SK-N-SH treated with all-trans-retinoic acid at 6 μM for 48 hours (cell line): Measurements from ENCODE around the gene BMP6.

Source experiments
- ATAC-seq: fragments of 200-7000 bp; cut with Tn5 transposase; 3 replicates; pipeline ENCODE4 v1.9.1; 2020; ENCODE audit warnings: mild to moderate bottlenecking, moderate library complexity
- ARNTL ChIP-seq: fragments of 450-650 bp; formaldehyde crosslinking; IDR thresholded peaks from 2 replicates; pipeline ENCODE4 v1.5.0; 2020; ENCODE audit warnings: low read depth, mild to moderate bottlenecking, moderate library complexity, borderline replicate concordance
- BACH2 ChIP-seq: fragments of 250-450 bp; sonication (Bioruptor Pico); IDR thresholded peaks from 2 replicates; pipeline ENCODE4 v1.9.0; 2021; ENCODE audit warnings: mild to moderate bottlenecking, borderline replicate concordance
- CSDC2 ChIP-seq: fragments of 250-450 bp; sonication (Bioruptor Pico); IDR thresholded peaks from 2 replicates; pipeline ENCODE4 v1.5.0; 2020; ENCODE audit warnings: mild to moderate bottlenecking, moderate library complexity
- ESRRG ChIP-seq: fragments of 250-450 bp; sonication (Bioruptor Pico); IDR thresholded peaks from 2 replicates; pipeline ENCODE4 v1.6.1; 2021; ENCODE audit warnings: mild to moderate bottlenecking
- GLIS3 ChIP-seq: fragments of 250-450 bp; sonication (Bioruptor Pico); IDR thresholded peaks from 2 replicates; pipeline ENCODE4 v1.5.0; 2020; ENCODE audit warnings: mild to moderate bottlenecking, moderate library complexity
- ISL1 ChIP-seq: fragments of 250-450 bp; sonication (Bioruptor Pico); IDR thresholded peaks from 2 replicates; pipeline ENCODE4 v2.1.2; 2022; ENCODE audit warnings: mild to moderate bottlenecking, moderate library complexity
- OSR1 ChIP-seq: fragments of 250-450 bp; sonication (Bioruptor Pico); IDR thresholded peaks from 2 replicates; pipeline ENCODE4 v1.8.0; 2022; ENCODE audit warnings: moderate library complexity, mild to moderate bottlenecking, inconsistent platforms
- POU6F1 ChIP-seq: fragments of 250-450 bp; sonication (Bioruptor Pico); IDR thresholded peaks from 2 replicates; pipeline ENCODE4 v1.8.0; 2021; ENCODE audit warnings: low read depth, mild to moderate bottlenecking, moderate library complexity, borderline replicate concordance
- PPARA ChIP-seq: fragments of 250-450 bp; sonication (Bioruptor Pico); IDR thresholded peaks from 2 replicates; pipeline ENCODE4 v1.5.0; 2020; ENCODE audit warnings: mild to moderate bottlenecking, borderline replicate concordance
- RARB ChIP-seq: fragments of 250-450 bp; sonication (Bioruptor Pico); IDR thresholded peaks from 2 replicates; pipeline ENCODE4 v1.8.0; 2021; ENCODE audit warnings: mild to moderate bottlenecking, moderate library complexity
- SNAI2 ChIP-seq: fragments of 250-450 bp; sonication (Bioruptor Pico); IDR thresholded peaks from 2 replicates; pipeline ENCODE4 v1.5.0; 2020; ENCODE audit warnings: mild to moderate bottlenecking, moderate library complexity
- TCF4 ChIP-seq: fragments of 250-450 bp; sonication (Bioruptor Pico); IDR thresholded peaks from 2 replicates; pipeline ENCODE4 v1.8.0; 2021; ENCODE audit warnings: mild to moderate bottlenecking, moderate library complexity, borderline replicate concordance
- TOX ChIP-seq: fragments of 250-450 bp; sonication (Bioruptor Pico); IDR thresholded peaks from 2 replicates; pipeline ENCODE4 v1.8.0; 2021; ENCODE audit warnings: mild to moderate bottlenecking, moderate library complexity, borderline replicate concordance
- ZC3H10 ChIP-seq: fragments of 250-450 bp; sonication (Bioruptor Pico); IDR thresholded peaks from 2 replicates; pipeline ENCODE4 v1.5.1; 2021; ENCODE audit warnings: mild to moderate bottlenecking, moderate library complexity
- ZFP3 ChIP-seq: fragments of 250-450 bp; sonication (Bioruptor Pico); IDR thresholded peaks from 2 replicates; pipeline ENCODE4 v1.5.0; 2020; ENCODE audit warnings: mild to moderate bottlenecking, moderate library complexity
- ZFP30 ChIP-seq: fragments of 450-650 bp; formaldehyde crosslinking; IDR thresholded peaks from 2 replicates; pipeline ENCODE4 v1.5.0; 2022; ENCODE audit warnings: mild to moderate bottlenecking, moderate library complexity
- ZNF565 ChIP-seq: fragments of 450-650 bp; formaldehyde crosslinking; conservative IDR thresholded peaks from 2 replicates; pipeline ENCODE4 v1.5.0; 2020; ENCODE audit warnings: low read depth, mild to moderate bottlenecking, moderate library complexity
- ZNF70 ChIP-seq: fragments of 450-650 bp; formaldehyde crosslinking; IDR thresholded peaks from 2 replicates; pipeline ENCODE4 v1.5.0; 2020; ENCODE audit warnings: mild to moderate bottlenecking, moderate library complexity
- ZNF8 ChIP-seq: fragments of 450-650 bp; formaldehyde crosslinking; IDR thresholded peaks from 2 replicates; pipeline ENCODE4 v1.5.0; 2020; ENCODE audit warnings: mild to moderate bottlenecking, moderate library complexity
- TF ChIP-seq, protein P1 (sequence below): fragments of 250-450 bp; sonication (Bioruptor Pico); IDR thresholded peaks from 2 replicates; pipeline ENCODE4 v1.5.1; 2021; ENCODE audit warnings: mild to moderate bottlenecking, moderate library complexity
- TF ChIP-seq, protein P2 (sequence below): fragments of 250-450 bp; sonication (Bioruptor Pico); IDR thresholded peaks from 2 replicates; pipeline ENCODE4 v1.8.0; 2020; ENCODE audit warnings: mild to moderate bottlenecking, moderate library complexity, borderline replicate concordance
- TF ChIP-seq, protein P3 (sequence below): fragments of 250-450 bp; sonication (Bioruptor Pico); IDR thresholded peaks from 2 replicates; pipeline ENCODE4 v1.5.1; 2020; ENCODE audit warnings: low read depth, mild to moderate bottlenecking, moderate library complexity
- TF ChIP-seq, protein P4 (sequence below): fragments of 250-450 bp; sonication (Bioruptor Pico); IDR thresholded peaks from 2 replicates; pipeline ENCODE4 v1.5.0; 2020; ENCODE audit warnings: mild to moderate bottlenecking, moderate library complexity

BMP6 gene

GRCh38 chr6:7882505-7883257 is 156.8 kb downstream of the BMP6 start (continued):
- no peak for TF ChIP-seq ESRRG (CRISPR knock-in tag)

- no peak for ATAC-seq
- no peak for TF ChIP-seq ZC3H10 (CRISPR knock-in tag)
- TF ChIP-seq CSDC2, result no peak
- no peak for TF ChIP-seq TOX (CRISPR knock-in tag)
- TF ChIP-seq ZFP30 (CRISPR knock-in tag), result no peak
- TF ChIP-seq, protein P1, sequence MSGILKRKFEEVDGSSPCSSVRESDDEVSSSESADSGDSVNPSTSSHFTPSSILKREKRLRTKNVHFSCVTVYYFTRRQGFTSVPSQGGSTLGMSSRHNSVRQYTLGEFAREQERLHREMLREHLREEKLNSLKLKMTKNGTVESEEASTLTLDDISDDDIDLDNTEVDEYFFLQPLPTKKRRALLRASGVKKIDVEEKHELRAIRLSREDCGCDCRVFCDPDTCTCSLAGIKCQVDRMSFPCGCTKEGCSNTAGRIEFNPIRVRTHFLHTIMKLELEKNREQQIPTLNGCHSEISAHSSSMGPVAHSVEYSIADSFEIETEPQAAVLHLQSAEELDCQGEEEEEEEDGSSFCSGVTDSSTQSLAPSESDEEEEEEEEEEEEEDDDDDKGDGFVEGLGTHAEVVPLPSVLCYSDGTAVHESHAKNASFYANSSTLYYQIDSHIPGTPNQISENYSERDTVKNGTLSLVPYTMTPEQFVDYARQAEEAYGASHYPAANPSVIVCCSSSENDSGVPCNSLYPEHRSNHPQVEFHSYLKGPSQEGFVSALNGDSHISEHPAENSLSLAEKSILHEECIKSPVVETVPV, result no peak
- TF ChIP-seq SNAI2, result no peak
- TF ChIP-seq, protein P2, sequence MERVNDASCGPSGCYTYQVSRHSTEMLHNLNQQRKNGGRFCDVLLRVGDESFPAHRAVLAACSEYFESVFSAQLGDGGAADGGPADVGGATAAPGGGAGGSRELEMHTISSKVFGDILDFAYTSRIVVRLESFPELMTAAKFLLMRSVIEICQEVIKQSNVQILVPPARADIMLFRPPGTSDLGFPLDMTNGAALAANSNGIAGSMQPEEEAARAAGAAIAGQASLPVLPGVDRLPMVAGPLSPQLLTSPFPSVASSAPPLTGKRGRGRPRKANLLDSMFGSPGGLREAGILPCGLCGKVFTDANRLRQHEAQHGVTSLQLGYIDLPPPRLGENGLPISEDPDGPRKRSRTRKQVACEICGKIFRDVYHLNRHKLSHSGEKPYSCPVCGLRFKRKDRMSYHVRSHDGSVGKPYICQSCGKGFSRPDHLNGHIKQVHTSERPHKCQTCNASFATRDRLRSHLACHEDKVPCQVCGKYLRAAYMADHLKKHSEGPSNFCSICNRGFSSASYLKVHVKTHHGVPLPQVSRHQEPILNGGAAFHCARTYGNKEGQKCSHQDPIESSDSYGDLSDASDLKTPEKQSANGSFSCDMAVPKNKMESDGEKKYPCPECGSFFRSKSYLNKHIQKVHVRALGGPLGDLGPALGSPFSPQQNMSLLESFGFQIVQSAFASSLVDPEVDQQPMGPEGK (CRISPR knock-in tag), result no peak
- TF ChIP-seq RARB (CRISPR knock-in tag), result no peak
- no peak for TF ChIP-seq ZNF8 (CRISPR knock-in tag)
- TF ChIP-seq, protein P3, sequence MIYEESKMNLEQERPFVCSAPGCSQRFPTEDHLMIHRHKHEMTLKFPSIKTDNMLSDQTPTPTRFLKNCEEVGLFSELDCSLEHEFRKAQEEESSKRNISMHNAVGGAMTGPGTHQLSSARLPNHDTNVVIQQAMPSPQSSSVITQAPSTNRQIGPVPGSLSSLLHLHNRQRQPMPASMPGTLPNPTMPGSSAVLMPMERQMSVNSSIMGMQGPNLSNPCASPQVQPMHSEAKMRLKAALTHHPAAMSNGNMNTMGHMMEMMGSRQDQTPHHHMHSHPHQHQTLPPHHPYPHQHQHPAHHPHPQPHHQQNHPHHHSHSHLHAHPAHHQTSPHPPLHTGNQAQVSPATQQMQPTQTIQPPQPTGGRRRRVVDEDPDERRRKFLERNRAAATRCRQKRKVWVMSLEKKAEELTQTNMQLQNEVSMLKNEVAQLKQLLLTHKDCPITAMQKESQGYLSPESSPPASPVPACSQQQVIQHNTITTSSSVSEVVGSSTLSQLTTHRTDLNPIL (CRISPR knock-in tag), result no peak
- TF ChIP-seq ESRRG (CRISPR knock-in tag), result no peak
- no peak for TF ChIP-seq POU6F1
- no peak for TF ChIP-seq ISL1 (CRISPR knock-in tag)
- no peak for TF ChIP-seq ZFP3 (CRISPR knock-in tag)
- no peak for TF ChIP-seq OSR1
- TF ChIP-seq ARNTL (CRISPR knock-in tag), result no peak
- TF ChIP-seq, all 23 proteins: peak for 0
Observed at GRCh38 chr6:7883381-7883780, 157.5 kb downstream of the BMP6 start.

- no peak for TF ChIP-seq ESRRG (CRISPR knock-in tag)
- TF ChIP-seq, protein P2 (CRISPR knock-in tag), result no peak
- TF ChIP-seq ZFP30 (CRISPR knock-in tag), result no peak
- TF ChIP-seq GLIS3 (CRISPR knock-in tag), result no peak
- TF ChIP-seq BACH2 (CRISPR knock-in tag), result no peak
- TF ChIP-seq ZNF565 (CRISPR knock-in tag), result no peak
- no peak for TF ChIP-seq TCF4
- no peak for TF ChIP-seq ZFP3 (CRISPR knock-in tag)
- no peak for TF ChIP-seq RARB (CRISPR knock-in tag)
- TF ChIP-seq TOX (CRISPR knock-in tag), result no peak
- TF ChIP-seq CSDC2, result no peak
- TF ChIP-seq, protein P3 (CRISPR knock-in tag), result no peak
- TF ChIP-seq ARNTL (CRISPR knock-in tag), result no peak
- TF ChIP-seq, protein P4, sequence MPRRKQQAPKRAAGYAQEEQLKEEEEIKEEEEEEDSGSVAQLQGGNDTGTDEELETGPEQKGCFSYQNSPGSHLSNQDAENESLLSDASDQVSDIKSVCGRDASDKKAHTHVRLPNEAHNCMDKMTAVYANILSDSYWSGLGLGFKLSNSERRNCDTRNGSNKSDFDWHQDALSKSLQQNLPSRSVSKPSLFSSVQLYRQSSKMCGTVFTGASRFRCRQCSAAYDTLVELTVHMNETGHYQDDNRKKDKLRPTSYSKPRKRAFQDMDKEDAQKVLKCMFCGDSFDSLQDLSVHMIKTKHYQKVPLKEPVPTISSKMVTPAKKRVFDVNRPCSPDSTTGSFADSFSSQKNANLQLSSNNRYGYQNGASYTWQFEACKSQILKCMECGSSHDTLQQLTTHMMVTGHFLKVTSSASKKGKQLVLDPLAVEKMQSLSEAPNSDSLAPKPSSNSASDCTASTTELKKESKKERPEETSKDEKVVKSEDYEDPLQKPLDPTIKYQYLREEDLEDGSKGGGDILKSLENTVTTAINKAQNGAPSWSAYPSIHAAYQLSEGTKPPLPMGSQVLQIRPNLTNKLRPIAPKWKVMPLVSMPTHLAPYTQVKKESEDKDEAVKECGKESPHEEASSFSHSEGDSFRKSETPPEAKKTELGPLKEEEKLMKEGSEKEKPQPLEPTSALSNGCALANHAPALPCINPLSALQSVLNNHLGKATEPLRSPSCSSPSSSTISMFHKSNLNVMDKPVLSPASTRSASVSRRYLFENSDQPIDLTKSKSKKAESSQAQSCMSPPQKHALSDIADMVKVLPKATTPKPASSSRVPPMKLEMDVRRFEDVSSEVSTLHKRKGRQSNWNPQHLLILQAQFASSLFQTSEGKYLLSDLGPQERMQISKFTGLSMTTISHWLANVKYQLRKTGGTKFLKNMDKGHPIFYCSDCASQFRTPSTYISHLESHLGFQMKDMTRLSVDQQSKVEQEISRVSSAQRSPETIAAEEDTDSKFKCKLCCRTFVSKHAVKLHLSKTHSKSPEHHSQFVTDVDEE (CRISPR knock-in tag), result no peak
- no peak for TF ChIP-seq ZNF8 (CRISPR knock-in tag)
- TF ChIP-seq PPARA (CRISPR knock-in tag), result no peak
- TF ChIP-seq ZNF70 (CRISPR knock-in tag), result no peak
- TF ChIP-seq ISL1 (CRISPR knock-in tag), result no peak
- no peak for ATAC-seq
Observed at GRCh38 chr6:7886132-7886531, 160.2 kb downstream of the BMP6 start.
